HG03457 (cell line): ENCODE data around the gene ARHGEF4.
"Not testable (repeated sequence)": the region's sequence is repeated elsewhere in the genome, so short reads cannot be mapped to it uniquely, and the experiment has no call there.

Source experiments
- ATAC-seq: cut with Tn5 transposase; IDR thresholded peaks from one replicate; pipeline ENCODE4 v1.9.1; 2021; ENCODE audit warnings: moderate number of reproducible peaks; ENCODE audit not compliant: unreplicated experiment

The ARHGEF4 gene

GRCh38 chr2:131067465-131068125 lies 230.9 kb downstream of the ARHGEF4 start:
- no peak for ATAC-seq

- ATAC-seq = not testable (repeated sequence)
Observed at GRCh38 chr2:131068172-131068571, 231.5 kb downstream of the ARHGEF4 start.

- not testable (repeated sequence) for ATAC-seq
Observed at GRCh38 chr2:131075578-131075977, 238.9 kb downstream of the ARHGEF4 start.

- ATAC-seq = no peak
Observed at GRCh38 chr2:131076707-131077106, 240.0 kb downstream of the ARHGEF4 start.

GRCh38 chr2:131077182-131077846 lies 240.6 kb downstream of the ARHGEF4 start:
- no peak for ATAC-seq

GRCh38 chr2:131077966-131078365 lies 241.3 kb downstream of the ARHGEF4 start:
- ATAC-seq = no peak

GRCh38 chr2:131079931-131080330 lies 243.2 kb downstream of the ARHGEF4 start:
- not testable (repeated sequence) for ATAC-seq

GRCh38 chr2:131081190-131081589 lies 244.5 kb downstream of the ARHGEF4 start:
- no peak for ATAC-seq

- ATAC-seq = no peak
Observed at GRCh38 chr2:131085646-131086045, 248.9 kb downstream of the ARHGEF4 start.

GRCh38 chr2:131092458-131093005 lies 255.8 kb downstream of the ARHGEF4 start:
- no peak for ATAC-seq

- ATAC-seq = peak; percentile 80
Observed at GRCh38 chr2:131093006-131093695, 256.4 kb downstream of the ARHGEF4 start, which contains the start of gene FAM168B. Gene FAM168B, minus strand, starts transcription at chr2:131093460. Its CDS starts 10,814 bp downstream, at chr2:131082646.

GRCh38 chr2:131093696-131094462 lies 257.2 kb downstream of the ARHGEF4 start:
- peak; percentile 54 for ATAC-seq

GRCh38 chr2:131094463-131095281 lies 258.0 kb downstream of the ARHGEF4 start:
- ATAC-seq = no peak
